Rectal smooth muscle tissue (tissue), 1 donor: ENCODE measurements around the gene DCAF12.

Experiments
- H3K27ac ChIP-seq: one replicate; pipeline ENCODE4 v1.7.0; 2013; ENCODE audit warnings: low read depth, low read length, inconsistent platforms
- H3K27me3 ChIP-seq: one replicate; pipeline ENCODE4 v1.7.0; 2013; ENCODE audit warnings: low read length; ENCODE audit not compliant: control insufficient read depth, insufficient read depth
- H3K36me3 ChIP-seq: one replicate; pipeline ENCODE4 v1.7.0; 2013; ENCODE audit warnings: low read length; ENCODE audit not compliant: control insufficient read depth, insufficient read depth
- H3K4me1 ChIP-seq: one replicate; pipeline ENCODE4 v1.7.0; 2013; ENCODE audit warnings: low read length; ENCODE audit not compliant: control insufficient read depth, insufficient read depth
- H3K4me3 ChIP-seq: one replicate; pipeline ENCODE4 v1.7.0; 2013; ENCODE audit warnings: low read length
- H3K9ac ChIP-seq: one replicate; pipeline ENCODE4 v1.7.0; 2013; ENCODE audit warnings: low read length

Gene DCAF12

GRCh38 chr9:34121996-34122395 lies 4.5 kb downstream of the DCAF12 start:
- Histone ChIP-seq H3K9ac (no peak overlapping the region), H3K27me3 (no peaks in the 10 kb centered on the region), H3K4me3 (no peak overlapping the region), H3K4me1 (peaks cover 8% of the 10 kb centered on the region), H3K36me3 (peaks cover 4% of the 10 kb centered on the region), H3K27ac (no peak overlapping the region)

- H3K4me1 ChIP-seq, result peaks cover under 1% of the 10 kb centered on the region
- H3K27me3 ChIP-seq, result no peaks in the 10 kb centered on the region
- H3K4me3 ChIP-seq, result no peak overlapping the region
- H3K9ac ChIP-seq, result no peak overlapping the region
- no peak overlapping the region for H3K27ac ChIP-seq
- peaks cover 3% of the 10 kb centered on the region for H3K36me3 ChIP-seq
Measured at GRCh38 chr9:34119713-34120112, 6.8 kb downstream of the DCAF12 start.

GRCh38 chr9:34114436-34114835 lies 12.1 kb downstream of the DCAF12 start:
- H3K36me3 ChIP-seq, result peaks cover 2% of the 10 kb centered on the region

GRCh38 chr9:34106110-34106509 lies 20.4 kb downstream of the DCAF12 start:
- Histone ChIP-seq H3K27me3 (no peaks in the 10 kb centered on the region), H3K9ac (no peak overlapping the region), H3K36me3 (peaks cover 30% of the 10 kb centered on the region), H3K27ac (no peak overlapping the region), H3K4me3 (no peak overlapping the region), H3K4me1 (no peaks in the 10 kb centered on the region)

More at GRCh38 chr9:34114436-34114835, 12.1 kb downstream of the DCAF12 start:
- Histone ChIP-seq H3K9ac (no peak overlapping the region), H3K27ac (no peak overlapping the region), H3K27me3 (no peaks in the 10 kb centered on the region), H3K4me3 (no peak overlapping the region), H3K4me1 (no peaks in the 10 kb centered on the region)

GRCh38 chr9:34102796-34103195 lies 23.7 kb downstream of the DCAF12 start:
- Histone ChIP-seq H3K4me3 (no peak overlapping the region), H3K4me1 (no peaks in the 10 kb centered on the region), H3K27ac (no peak overlapping the region), H3K36me3 (peaks cover 38% of the 10 kb centered on the region), H3K9ac (no peak overlapping the region), H3K27me3 (no peaks in the 10 kb centered on the region)

GRCh38 chr9:34098307-34098706 lies 28.2 kb downstream of the DCAF12 start:
- H3K27me3 ChIP-seq, result no peaks in the 10 kb centered on the region
- no peak overlapping the region for H3K27ac ChIP-seq
- no peaks in the 10 kb centered on the region for H3K4me1 ChIP-seq
- peaks cover 33% of the 10 kb centered on the region for H3K36me3 ChIP-seq
- no peak overlapping the region for H3K9ac ChIP-seq
- no peak overlapping the region for H3K4me3 ChIP-seq

GRCh38 chr9:34097865-34098264 lies 28.6 kb downstream of the DCAF12 start:
- Histone ChIP-seq H3K27me3 (no peaks in the 10 kb centered on the region), H3K4me1 (no peaks in the 10 kb centered on the region), H3K4me3 (no peak overlapping the region), H3K27ac (no peak overlapping the region), H3K9ac (no peak overlapping the region), H3K36me3 (peaks cover 37% of the 10 kb centered on the region)

- Histone ChIP-seq H3K27ac (no peak overlapping the region), H3K4me3 (no peak overlapping the region), H3K9ac (no peak overlapping the region), H3K27me3 (no peaks in the 10 kb centered on the region), H3K4me1 (no peaks in the 10 kb centered on the region), H3K36me3 (peaks cover 33% of the 10 kb centered on the region)
Measured at GRCh38 chr9:34096751-34097150, 29.7 kb downstream of the DCAF12 start.

- H3K9ac ChIP-seq, result no peak overlapping the region
- H3K4me1 ChIP-seq, result no peaks in the 10 kb centered on the region
- H3K27me3 ChIP-seq, result no peaks in the 10 kb centered on the region
- no peak overlapping the region for H3K4me3 ChIP-seq
- no peak overlapping the region for H3K27ac ChIP-seq
- H3K36me3 ChIP-seq, result peaks cover 31% of the 10 kb centered on the region
Measured at GRCh38 chr9:34093578-34093977, 32.9 kb downstream of the DCAF12 start.

- Histone ChIP-seq H3K36me3 (peaks cover 30% of the 10 kb centered on the region), H3K4me1 (peaks cover 5% of the 10 kb centered on the region), H3K4me3 (no peak overlapping the region), H3K27ac (no peak overlapping the region), H3K9ac (no peak overlapping the region), H3K27me3 (no peaks in the 10 kb centered on the region)
Measured at GRCh38 chr9:34089311-34089710, 37.2 kb downstream of the DCAF12 start.

GRCh38 chr9:34087370-34087769 lies 39.1 kb downstream of the DCAF12 start:
- H3K9ac ChIP-seq, result no peak overlapping the region
- no peak overlapping the region for H3K27ac ChIP-seq
- H3K27me3 ChIP-seq, result no peaks in the 10 kb centered on the region
- peaks cover 9% of the 10 kb centered on the region for H3K4me1 ChIP-seq
- H3K4me3 ChIP-seq, result no peak overlapping the region
- peaks cover 19% of the 10 kb centered on the region for H3K36me3 ChIP-seq

- H3K4me3 ChIP-seq, result no peak overlapping the region
- peaks cover 9% of the 10 kb centered on the region for H3K4me1 ChIP-seq
- no peak overlapping the region for H3K27ac ChIP-seq
- peaks cover 17% of the 10 kb centered on the region for H3K36me3 ChIP-seq
- H3K9ac ChIP-seq, result no peak overlapping the region
- H3K27me3 ChIP-seq, result no peaks in the 10 kb centered on the region
Measured at GRCh38 chr9:34086864-34087263, 39.6 kb downstream of the DCAF12 start.

- Histone ChIP-seq H3K36me3 (peaks cover 17% of the 10 kb centered on the region), H3K27ac (peak overlapping the region; percentile 60), H3K27me3 (no peaks in the 10 kb centered on the region), H3K4me1 (peaks cover 9% of the 10 kb centered on the region), H3K4me3 (no peak overlapping the region), H3K9ac (no peak overlapping the region)
Measured at GRCh38 chr9:34085581-34086500, 40.7 kb downstream of the DCAF12 start.
